ENCODE measurements around the gene NUDT16.

The NUDT16 gene

DNA sequence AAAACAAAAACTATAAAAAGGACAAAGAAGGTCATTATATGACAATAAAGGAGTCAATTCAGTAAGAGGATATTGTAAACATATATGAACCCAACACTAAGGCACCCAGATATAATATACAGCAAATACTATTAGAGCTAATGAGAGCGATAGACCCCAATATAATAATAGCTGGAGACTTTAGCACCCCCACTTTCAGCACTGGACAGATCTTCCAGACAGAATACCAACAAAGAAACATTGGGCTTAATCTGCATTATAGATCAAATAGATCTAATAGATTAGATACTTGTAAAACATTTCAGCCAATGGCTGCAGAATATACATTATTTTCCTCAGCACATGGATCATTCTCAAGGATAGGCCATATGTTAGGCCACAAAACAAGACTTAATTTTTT lies 53.4 kb downstream of the NUDT16 start:
- in situ Hi-C loops (cut with MboI; ENCODE audit: low sequenced_read_pairs): no loop called here
